ENCODE results near the gene ADK. TPM values are rescaled to one million over a fixed set of nuclear protein-coding genes. Genes with fewer than 3 reads are reported as not detected.

Gene ADK
- total RNA-seq, 1 donor from 2014 or later = 46.1 TPM

GRCh38 chr10:74382663-74383062 is 231.6 kb downstream of the ADK start:
- peaks cover 26% of the 10 kb centered on the region for H3K36me3 Mint-ChIP-seq (ENCODE audit: low read depth)
- intact Hi-C loops (cut with micrococcal nuclease) = no loop called here
- peak overlapping the region; percentile 66 for H3K27ac Mint-ChIP-seq
- peaks cover 4% of the 10 kb centered on the region for H3K9me3 Mint-ChIP-seq
- ChIA-PET POLR2A (no interaction called here), CTCF (no interaction called here)
- no peak for ATAC-seq (ENCODE audit: low read depth)
- no peak for TF ChIP-seq CTCF (IDR thresholded peaks at IDR 0.05)
- peaks cover 58% of the 10 kb centered on the region for H3K4me1 Mint-ChIP-seq
- H3K27me3 Mint-ChIP-seq = no peaks in the 10 kb centered on the region
- no peak overlapping the region for H3K4me3 Mint-ChIP-seq
- DNase-seq = no peak

DNA sequence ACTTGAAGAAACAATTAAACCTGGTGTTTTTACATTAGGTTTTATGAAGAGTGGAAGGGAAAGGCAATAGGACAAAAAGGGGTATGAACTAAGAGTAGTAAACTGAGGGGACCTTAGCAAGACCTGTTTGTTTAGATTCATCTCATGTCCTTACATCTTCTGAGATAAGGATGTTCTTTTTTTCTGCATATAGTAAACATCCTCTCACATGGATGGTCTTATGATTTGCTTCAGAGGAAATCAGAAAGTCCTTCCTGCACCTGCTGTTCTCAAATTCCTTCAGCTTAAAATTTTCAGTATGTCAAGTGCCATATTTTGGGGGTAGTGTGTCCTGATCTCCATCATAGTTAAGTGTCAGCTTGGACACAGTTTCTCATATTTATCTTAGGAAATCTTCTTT is 232.6 kb downstream of the ADK start:
- Mint-ChIP-seq H3K9me3 (peaks cover 4% of the 10 kb centered on the region), H3K4me1 (peaks cover 55% of the 10 kb centered on the region), H3K27me3 (no peaks in the 10 kb centered on the region), H3K36me3 (ENCODE audit: low read depth) (peaks cover 24% of the 10 kb centered on the region), H3K27ac (peak overlapping the region; percentile 51), H3K4me3 (no peak overlapping the region)
- ChIA-PET CTCF (no interaction called here), POLR2A (no interaction called here)
- TF ChIP-seq CTCF (IDR thresholded peaks at IDR 0.05) = no peak
- ATAC-seq (ENCODE audit: low read depth) (no peak), DNase-seq (no peak)
- intact Hi-C loops (cut with micrococcal nuclease) = no loop called here

DNA sequence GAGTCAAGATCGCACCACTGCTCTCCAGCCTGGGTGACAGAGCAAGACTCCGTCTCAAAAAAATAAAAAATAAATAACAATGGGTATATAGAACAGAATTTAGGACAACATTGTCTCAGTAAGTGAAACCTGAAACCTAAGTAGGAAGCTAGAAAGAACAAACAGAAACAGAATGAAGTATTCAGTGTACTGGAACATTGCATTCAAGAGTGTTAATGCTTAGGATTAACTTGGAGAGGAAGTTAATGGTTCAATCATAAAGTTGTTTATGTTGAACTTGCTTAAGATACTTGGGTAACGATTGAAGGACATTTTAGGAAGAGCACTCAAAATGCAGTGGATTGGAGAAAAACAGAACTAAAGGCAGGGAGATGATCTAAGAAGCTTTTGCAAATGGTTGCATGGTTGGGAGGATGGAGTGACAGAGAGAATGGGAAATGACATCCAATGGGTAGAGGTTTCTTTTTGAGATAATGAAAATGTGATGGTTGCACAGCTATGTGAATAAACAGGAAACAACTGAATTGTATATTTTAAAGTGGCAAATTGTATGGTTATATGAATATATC is 233.7 kb downstream of the ADK start:
- DNase-seq (no peak), ATAC-seq (ENCODE audit: low read depth) (no peak)
- peak overlapping the region; percentile 59 for H3K27ac Mint-ChIP-seq
- intact Hi-C loops (cut with micrococcal nuclease) = no loop called here
- peaks cover 4% of the 10 kb centered on the region for H3K9me3 Mint-ChIP-seq
- H3K4me3 Mint-ChIP-seq = peak overlapping the region; percentile 5
- peaks cover 18% of the 10 kb centered on the region for H3K36me3 Mint-ChIP-seq (ENCODE audit: low read depth)
- TF ChIP-seq CTCF (IDR thresholded peaks at IDR 0.05) = no peak
- no peaks in the 10 kb centered on the region for H3K27me3 Mint-ChIP-seq
- peaks cover 50% of the 10 kb centered on the region for H3K4me1 Mint-ChIP-seq
- CTCF ChIA-PET = no interaction called here
- POLR2A ChIA-PET = interaction anchor here (0.7 kb wide), 1 partner anchor 897 kb away, joined by 3 read pairs; no protein-coding TSS in a partner anchor

GRCh38 chr10:74388801-74389200 is 237.8 kb downstream of the ADK start:
- peaks cover 23% of the 10 kb centered on the region for H3K36me3 Mint-ChIP-seq (ENCODE audit: low read depth)
- no peaks in the 10 kb centered on the region for H3K9me3 Mint-ChIP-seq
- peaks cover 24% of the 10 kb centered on the region for H3K4me1 Mint-ChIP-seq
- CTCF ChIA-PET = no interaction called here
- no peak for ATAC-seq (ENCODE audit: low read depth)
- POLR2A ChIA-PET = no interaction called here
- TF ChIP-seq CTCF (IDR thresholded peaks at IDR 0.05) = no peak
- H3K27me3 Mint-ChIP-seq = no peaks in the 10 kb centered on the region
- intact Hi-C loops (cut with micrococcal nuclease) = no loop called here
- no peak overlapping the region for H3K4me3 Mint-ChIP-seq
- no peak for DNase-seq
- H3K27ac Mint-ChIP-seq = peak overlapping the region; percentile 8

GRCh38 chr10:74391786-74392185 is 240.8 kb downstream of the ADK start:
- ChIA-PET POLR2A (no interaction called here), CTCF (no interaction called here)
- Mint-ChIP-seq H3K27me3 (no peaks in the 10 kb centered on the region), H3K36me3 (ENCODE audit: low read depth) (peaks cover 41% of the 10 kb centered on the region), H3K9me3 (no peaks in the 10 kb centered on the region), H3K27ac (no peak overlapping the region), H3K4me3 (no peak overlapping the region), H3K4me1 (peaks cover 3% of the 10 kb centered on the region)
- TF ChIP-seq CTCF (IDR thresholded peaks at IDR 0.05) = no peak
- intact Hi-C loops (cut with micrococcal nuclease) = no loop called here
- DNase-seq = no peak
- ATAC-seq (ENCODE audit: low read depth) = no peak

All from activated B cell treated with CpG ODN at 0.5 μM for 24 hours (primary cell).